Glutamatergic neuron (in vitro differentiated cells): ENCODE results near the gene DMBX1. TPM values are rescaled to one million over a fixed set of nuclear protein-coding genes. Genes with fewer than 3 reads are reported as not detected.

Experiments
- DNase-seq: peaks from one replicate; pipeline ENCODE4 v3.0.0; 2022
- H3K27ac Mint-ChIP-seq: one replicate; pipeline ENCODE4 v1.8.0; 2020; ENCODE audit warnings: mild to moderate bottlenecking, mixed read lengths, inconsistent platforms; ENCODE audit not compliant: unreplicated experiment
- H3K27me3 Mint-ChIP-seq: one replicate; pipeline ENCODE4 v1.8.0; 2020; ENCODE audit warnings: mild to moderate bottlenecking, moderate library complexity, mixed read lengths, inconsistent platforms; ENCODE audit not compliant: unreplicated experiment
- H3K36me3 Mint-ChIP-seq: one replicate; pipeline ENCODE4 v1.8.0; 2020; ENCODE audit warnings: mild to moderate bottlenecking, mixed read lengths, inconsistent platforms; ENCODE audit not compliant: unreplicated experiment
- H3K4me1 Mint-ChIP-seq: one replicate; pipeline ENCODE4 v1.8.0; 2020; ENCODE audit warnings: mild to moderate bottlenecking, low read depth, mixed read lengths, inconsistent platforms; ENCODE audit not compliant: unreplicated experiment
- H3K4me3 Mint-ChIP-seq: one replicate; pipeline ENCODE4 v1.8.0; 2020; ENCODE audit warnings: mild to moderate bottlenecking, mixed read lengths, inconsistent platforms; ENCODE audit not compliant: unreplicated experiment
- H3K9me3 Mint-ChIP-seq: one replicate; pipeline ENCODE4 v1.8.0; 2020; ENCODE audit warnings: mild to moderate bottlenecking, moderate library complexity, mixed read lengths, inconsistent platforms; ENCODE audit not compliant: unreplicated experiment
- total RNA-seq: library from RNA; stranded (reverse); fragmentation: NEBNext Ultra II Directional; extraction: Animal tissue kit (Norgen Biotek cat#: 25700); gene quantifications from one replicate; pipeline ENCODE4 v1.2.1, GENCODE V29; 2021; ENCODE audit not compliant: unreplicated experiment
- TF ChIP-seq, protein P1 (sequence below): fragments of 200-600 bp; sonication (generic); IDR thresholded peaks from one replicate; pipeline ENCODE4 v1.5.0; 2021; ENCODE audit not compliant: partially characterized antibody, unreplicated experiment

The DMBX1 gene
- total RNA-seq, 1 donor from 2014 or later = not detected

DNA sequence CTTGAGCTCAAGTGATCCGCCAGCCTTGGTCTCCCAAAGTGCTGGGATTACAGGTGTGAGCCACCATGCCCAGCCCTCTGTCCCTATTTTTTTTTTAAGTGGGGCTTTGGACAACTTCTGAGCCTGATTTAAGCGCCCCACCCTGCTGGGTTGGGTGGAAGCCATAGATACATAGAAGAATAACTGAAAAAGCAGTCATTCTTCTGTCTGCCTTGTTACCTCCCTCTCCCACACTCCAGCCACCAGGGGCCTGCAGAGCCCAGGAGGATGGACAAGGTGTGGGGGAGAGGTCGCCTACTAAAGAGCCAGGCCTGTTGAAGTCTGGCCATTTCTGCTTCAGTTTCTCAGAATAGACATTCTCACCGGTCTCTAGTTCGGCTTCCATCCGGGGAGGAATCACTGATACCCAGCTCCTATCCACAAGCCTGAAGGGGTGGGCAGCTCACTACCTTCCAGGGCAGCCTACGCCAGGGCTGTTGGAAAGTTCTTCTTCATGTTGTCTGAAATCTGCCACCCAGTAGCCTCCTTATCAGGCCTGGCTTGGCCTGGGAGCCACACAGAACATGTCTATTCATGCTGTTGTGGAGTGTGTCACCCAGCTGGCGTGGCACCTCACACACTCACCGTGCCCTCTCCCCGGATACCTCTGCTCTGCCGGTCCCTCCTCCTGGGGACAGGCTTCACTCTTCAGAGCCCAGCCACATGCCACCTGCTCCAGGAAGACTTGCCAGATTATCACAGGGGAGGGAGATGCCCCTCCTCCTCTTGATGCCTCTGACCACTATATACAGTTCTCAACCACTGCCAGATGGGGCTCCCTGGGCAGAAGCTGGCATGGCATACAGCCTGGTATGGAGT is 34.1 kb downstream of the DMBX1 start:
- no peak for DNase-seq
- no peaks in the 10 kb centered on the region for H3K36me3 Mint-ChIP-seq
- no peak overlapping the region for H3K27ac Mint-ChIP-seq
- H3K4me3 Mint-ChIP-seq = no peak overlapping the region
- H3K9me3 Mint-ChIP-seq = no peaks in the 10 kb centered on the region
- TF ChIP-seq, protein P1, sequence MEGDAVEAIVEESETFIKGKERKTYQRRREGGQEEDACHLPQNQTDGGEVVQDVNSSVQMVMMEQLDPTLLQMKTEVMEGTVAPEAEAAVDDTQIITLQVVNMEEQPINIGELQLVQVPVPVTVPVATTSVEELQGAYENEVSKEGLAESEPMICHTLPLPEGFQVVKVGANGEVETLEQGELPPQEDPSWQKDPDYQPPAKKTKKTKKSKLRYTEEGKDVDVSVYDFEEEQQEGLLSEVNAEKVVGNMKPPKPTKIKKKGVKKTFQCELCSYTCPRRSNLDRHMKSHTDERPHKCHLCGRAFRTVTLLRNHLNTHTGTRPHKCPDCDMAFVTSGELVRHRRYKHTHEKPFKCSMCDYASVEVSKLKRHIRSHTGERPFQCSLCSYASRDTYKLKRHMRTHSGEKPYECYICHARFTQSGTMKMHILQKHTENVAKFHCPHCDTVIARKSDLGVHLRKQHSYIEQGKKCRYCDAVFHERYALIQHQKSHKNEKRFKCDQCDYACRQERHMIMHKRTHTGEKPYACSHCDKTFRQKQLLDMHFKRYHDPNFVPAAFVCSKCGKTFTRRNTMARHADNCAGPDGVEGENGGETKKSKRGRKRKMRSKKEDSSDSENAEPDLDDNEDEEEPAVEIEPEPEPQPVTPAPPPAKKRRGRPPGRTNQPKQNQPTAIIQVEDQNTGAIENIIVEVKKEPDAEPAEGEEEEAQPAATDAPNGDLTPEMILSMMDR = no peak
- H3K4me1 Mint-ChIP-seq = peaks cover 3% of the 10 kb centered on the region
- H3K27me3 Mint-ChIP-seq = peaks cover 19% of the 10 kb centered on the region

DNA sequence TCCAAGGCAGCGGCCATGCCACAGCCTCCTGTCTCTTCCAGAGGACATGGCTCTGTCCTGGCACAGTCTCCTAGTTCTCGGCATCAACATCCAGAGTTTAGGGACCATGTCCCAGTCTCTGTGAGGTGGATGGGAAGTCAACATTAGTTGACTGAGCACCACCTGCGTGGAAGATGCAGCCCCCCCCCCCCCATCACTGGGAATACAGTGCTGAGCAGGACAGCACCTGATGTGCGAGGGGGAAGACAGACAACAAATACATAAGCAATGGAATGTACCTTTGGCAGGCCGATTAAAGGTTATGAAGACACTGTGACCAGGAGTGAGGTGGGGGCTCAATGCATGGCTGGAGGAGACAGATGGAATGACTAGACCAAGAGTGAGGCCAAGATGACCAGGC is 35.2 kb downstream of the DMBX1 start:
- Mint-ChIP-seq H3K27me3 (peaks cover 19% of the 10 kb centered on the region), H3K4me3 (no peak overlapping the region), H3K27ac (no peak overlapping the region), H3K4me1 (peaks cover 3% of the 10 kb centered on the region), H3K36me3 (no peaks in the 10 kb centered on the region), H3K9me3 (no peaks in the 10 kb centered on the region)
- TF ChIP-seq, protein P1 = no peak
- DNase-seq = no peak

DNA sequence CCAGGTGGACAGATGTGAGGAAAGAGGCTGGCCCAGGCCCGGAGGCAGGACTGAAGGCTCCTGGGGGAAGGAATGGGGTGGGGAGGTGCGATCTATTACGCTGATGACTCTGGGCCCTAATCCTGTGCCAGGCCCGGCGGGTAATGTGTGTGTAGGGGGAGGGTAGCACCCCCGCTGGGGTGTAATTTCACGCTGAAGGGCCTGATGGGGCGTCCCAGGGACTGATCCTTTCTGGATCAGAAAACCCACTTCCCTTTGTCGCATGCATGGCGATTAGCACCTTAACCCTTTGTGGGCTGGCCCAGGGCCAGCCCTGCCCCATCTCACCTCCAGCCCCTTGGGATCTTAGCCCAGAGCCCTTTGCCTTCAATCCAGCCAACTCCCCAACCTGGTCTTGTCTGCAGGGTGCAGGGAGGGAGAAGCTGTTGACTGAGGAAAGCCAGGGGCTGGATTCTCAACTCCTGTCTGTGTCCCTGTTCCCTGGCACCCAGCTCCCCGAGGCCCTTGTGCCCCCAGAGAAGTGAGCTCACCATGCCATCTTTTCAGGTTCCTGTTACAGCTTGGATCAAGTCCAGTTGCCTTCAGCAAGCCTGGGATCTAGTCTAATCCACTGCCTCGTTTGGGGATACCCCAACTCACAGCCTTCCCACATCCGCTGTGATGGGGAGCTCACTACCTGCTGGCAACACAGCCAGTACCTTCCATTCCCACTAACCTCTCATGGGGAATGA is 35.8 kb downstream of the DMBX1 start:
- DNase-seq = no peak

DNA sequence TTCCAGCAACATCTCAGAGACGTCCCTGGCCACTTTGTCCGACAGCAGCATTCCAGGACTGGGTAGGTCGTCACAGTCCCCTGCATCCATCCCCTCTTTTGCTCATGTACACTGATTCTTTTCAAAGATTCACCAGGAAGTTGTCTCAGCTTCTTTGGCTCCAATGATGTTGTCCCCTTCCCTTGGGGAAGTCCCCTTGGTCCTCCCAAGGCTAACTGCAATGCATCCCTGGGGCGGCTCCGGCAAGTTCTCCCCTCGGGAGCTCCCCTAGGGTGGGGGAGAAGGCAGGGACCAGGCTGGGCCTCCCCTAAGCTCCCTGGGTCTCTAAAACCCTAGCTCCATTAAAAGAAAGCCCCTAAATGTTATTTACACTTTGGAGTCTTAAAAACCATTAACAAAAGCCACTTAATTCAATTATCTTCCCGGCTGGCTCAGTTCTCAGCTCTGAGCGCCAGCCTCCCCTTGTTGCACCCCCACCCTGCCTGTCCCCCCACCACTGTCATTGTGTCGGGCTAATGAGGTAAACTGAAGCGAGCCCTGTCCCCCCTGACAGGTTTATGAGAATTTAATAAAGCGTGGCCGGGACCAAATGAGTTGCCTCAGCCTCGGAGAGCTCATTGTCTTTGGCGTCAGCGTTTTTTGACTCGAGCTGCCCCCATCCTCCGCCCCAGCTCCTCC is 36.5 kb downstream of the DMBX1 start:
- DNase-seq = no peak
- no peak overlapping the region for H3K27ac Mint-ChIP-seq
- H3K4me3 Mint-ChIP-seq = no peak overlapping the region
- TF ChIP-seq, protein P1 = no peak
- H3K27me3 Mint-ChIP-seq = peaks cover 20% of the 10 kb centered on the region
- peaks cover 2% of the 10 kb centered on the region for H3K4me1 Mint-ChIP-seq
- no peaks in the 10 kb centered on the region for H3K36me3 Mint-ChIP-seq
- no peaks in the 10 kb centered on the region for H3K9me3 Mint-ChIP-seq

More for the DNA sequence above, 35.8 kb downstream of the DMBX1 start:
- H3K4me1 Mint-ChIP-seq = peaks cover 2% of the 10 kb centered on the region
- H3K9me3 Mint-ChIP-seq = no peaks in the 10 kb centered on the region
- H3K4me3 Mint-ChIP-seq = no peak overlapping the region
- H3K27me3 Mint-ChIP-seq = peaks cover 17% of the 10 kb centered on the region
- H3K27ac Mint-ChIP-seq = no peak overlapping the region
- TF ChIP-seq, protein P1 = no peak
- no peaks in the 10 kb centered on the region for H3K36me3 Mint-ChIP-seq
